ENCODE data around the gene EEPD1.

The EEPD1 gene

DNA sequence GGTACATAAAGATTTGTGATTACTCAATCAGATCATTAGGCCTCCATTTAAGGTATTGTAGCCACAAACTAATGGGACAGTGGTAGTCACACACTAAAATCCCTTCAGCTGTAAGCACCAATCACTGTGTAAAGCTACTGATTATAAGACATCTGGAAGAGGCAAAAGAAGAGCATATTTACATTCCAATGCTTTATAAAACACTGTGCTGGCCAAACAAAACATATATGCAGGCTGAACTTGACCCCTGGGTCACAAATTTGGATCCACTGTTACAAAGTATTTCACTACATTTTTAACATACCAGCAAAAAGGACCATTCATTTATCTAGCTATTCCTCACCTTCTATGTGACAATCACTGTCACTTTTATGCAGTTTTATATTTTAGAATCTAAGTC, 195.2 kb downstream of the EEPD1 start:
- no peak for DNase-seq

GRCh38 chr7:36348771-36349170, 195.7 kb downstream of the EEPD1 start:
- DNase-seq: no peak

DNA sequence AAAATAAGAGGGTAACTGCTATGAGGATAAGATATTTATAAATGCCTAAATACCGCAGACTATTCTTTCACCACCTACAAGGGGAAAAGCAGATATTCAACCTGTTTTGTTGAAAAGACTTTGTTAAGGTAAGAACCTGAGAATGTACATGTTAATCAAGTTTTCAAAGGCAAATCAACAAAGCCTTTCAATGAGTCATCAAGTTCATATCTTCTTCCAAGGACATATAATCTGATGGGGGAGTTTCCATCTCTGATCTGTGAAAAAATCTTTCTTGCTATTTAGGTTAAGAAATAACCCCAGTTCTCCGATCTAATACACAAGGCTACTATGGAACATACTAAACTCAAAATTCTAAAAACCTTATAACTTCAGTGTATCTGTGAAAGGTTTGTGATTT, 196.6 kb downstream of the EEPD1 start:
- DNase-seq: no peak
